HEK293 (cell line): Measurements from ENCODE around the gene ZNF658.
"Not testable (repeated sequence)": the region's sequence is repeated elsewhere in the genome, so short reads cannot be mapped to it uniquely, and the experiment has no call there.

Source experiments
- CTCF ChIP-seq: fragments of 450-650 bp; formaldehyde crosslinking; IDR thresholded peaks from 2 replicates; pipeline ENCODE4 v1.5.1; 2016; ENCODE audit warnings: missing biosample characterization, missing genetic modification characterization
- ZSCAN18 ChIP-seq: fragments of 450-650 bp; formaldehyde crosslinking; IDR thresholded peaks from 2 replicates; pipeline ENCODE4 v1.5.1; 2016; ENCODE audit warnings: missing biosample characterization, missing genetic modification characterization

- TF ChIP-seq CTCF, ZSCAN18: not testable (repeated sequence)
Observed at GRCh38 chr9:66900490-66901131, at the start of gene ZNF658.
